Measurements from ENCODE around the gene CEP135.

Gene CEP135

DNA sequence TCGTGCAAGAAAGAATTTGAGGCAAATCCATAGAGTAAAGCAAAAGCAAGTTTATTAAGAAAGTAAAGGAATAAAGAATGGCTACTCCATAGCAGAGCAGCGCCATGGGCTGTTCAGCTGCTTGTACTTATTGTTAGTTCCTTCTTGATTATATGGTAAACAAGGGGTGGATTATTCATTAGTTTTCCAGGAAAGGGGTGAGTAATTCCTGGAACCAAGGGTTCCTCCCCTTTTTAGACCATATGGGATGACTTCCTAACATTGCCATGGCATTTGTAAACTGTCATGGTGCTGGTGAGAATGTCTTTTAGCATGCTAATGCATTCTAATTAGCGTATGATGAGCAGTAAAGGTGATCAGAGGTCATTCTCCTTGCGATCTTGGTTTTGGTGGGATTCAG, 23.5 kb upstream of the CEP135 start:
- Histone ChIP-seq H3K4me3 (ENCODE audit: low read depth, low read length) (no peak overlapping the region), H3K27me3 (no peaks in the 10 kb centered on the region), H3K4me1 (no peaks in the 10 kb centered on the region), H3K36me3 (no peaks in the 10 kb centered on the region), H3K9me3 (no peaks in the 10 kb centered on the region; the same call in 1 of the 2 replicates)
- TF ChIP-seq, protein P1, sequence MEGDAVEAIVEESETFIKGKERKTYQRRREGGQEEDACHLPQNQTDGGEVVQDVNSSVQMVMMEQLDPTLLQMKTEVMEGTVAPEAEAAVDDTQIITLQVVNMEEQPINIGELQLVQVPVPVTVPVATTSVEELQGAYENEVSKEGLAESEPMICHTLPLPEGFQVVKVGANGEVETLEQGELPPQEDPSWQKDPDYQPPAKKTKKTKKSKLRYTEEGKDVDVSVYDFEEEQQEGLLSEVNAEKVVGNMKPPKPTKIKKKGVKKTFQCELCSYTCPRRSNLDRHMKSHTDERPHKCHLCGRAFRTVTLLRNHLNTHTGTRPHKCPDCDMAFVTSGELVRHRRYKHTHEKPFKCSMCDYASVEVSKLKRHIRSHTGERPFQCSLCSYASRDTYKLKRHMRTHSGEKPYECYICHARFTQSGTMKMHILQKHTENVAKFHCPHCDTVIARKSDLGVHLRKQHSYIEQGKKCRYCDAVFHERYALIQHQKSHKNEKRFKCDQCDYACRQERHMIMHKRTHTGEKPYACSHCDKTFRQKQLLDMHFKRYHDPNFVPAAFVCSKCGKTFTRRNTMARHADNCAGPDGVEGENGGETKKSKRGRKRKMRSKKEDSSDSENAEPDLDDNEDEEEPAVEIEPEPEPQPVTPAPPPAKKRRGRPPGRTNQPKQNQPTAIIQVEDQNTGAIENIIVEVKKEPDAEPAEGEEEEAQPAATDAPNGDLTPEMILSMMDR (IDR thresholded peaks at IDR 0.05; ENCODE audit: low read depth, low read length): no peak
- DNase-seq: no peak

- Histone ChIP-seq H3K4me3 (ENCODE audit: low read depth, low read length) (no peak overlapping the region), H3K27me3 (no peaks in the 10 kb centered on the region), H3K4me1 (no peaks in the 10 kb centered on the region), H3K36me3 (no peaks in the 10 kb centered on the region), H3K9me3 (no peaks in the 10 kb centered on the region; the same call in 1 of the 2 replicates)
- TF ChIP-seq, protein P1 (IDR thresholded peaks at IDR 0.05; ENCODE audit: low read depth, low read length): no peak
- no peak for DNase-seq
Measured at GRCh38 chr4:55926610-55927009, 22.1 kb upstream of the CEP135 start.

GRCh38 chr4:55927803-55928437, 20.8 kb upstream of the CEP135 start:
- no peak for DNase-seq
- no peaks in the 10 kb centered on the region; the same call in 1 of the 2 replicates for H3K9me3 ChIP-seq
- H3K4me1 ChIP-seq: no peaks in the 10 kb centered on the region

GRCh38 chr4:55928846-55929245, 19.9 kb upstream of the CEP135 start:
- no peak for DNase-seq
- Histone ChIP-seq H3K9me3 (no peaks in the 10 kb centered on the region; the same call in 1 of the 2 replicates), H3K4me1 (no peaks in the 10 kb centered on the region), H3K27me3 (no peaks in the 10 kb centered on the region), H3K36me3 (no peaks in the 10 kb centered on the region), H3K4me3 (ENCODE audit: low read depth, low read length) (no peak overlapping the region)
- TF ChIP-seq, protein P1 (IDR thresholded peaks at IDR 0.05; ENCODE audit: low read depth, low read length): no peak

More at GRCh38 chr4:55927803-55928437, 20.8 kb upstream of the CEP135 start:
- Histone ChIP-seq H3K36me3 (no peaks in the 10 kb centered on the region), H3K4me3 (ENCODE audit: low read depth, low read length) (no peak overlapping the region), H3K27me3 (no peaks in the 10 kb centered on the region)
- TF ChIP-seq, protein P1 (IDR thresholded peaks at IDR 0.05; ENCODE audit: low read depth, low read length): no peak

GRCh38 chr4:55931043-55931442, 17.7 kb upstream of the CEP135 start:
- DNase-seq: no peak
- TF ChIP-seq, protein P1 (IDR thresholded peaks at IDR 0.05; ENCODE audit: low read depth, low read length): no peak
- no peaks in the 10 kb centered on the region; the same call in 1 of the 2 replicates for H3K9me3 ChIP-seq
- no peak overlapping the region for H3K4me3 ChIP-seq (ENCODE audit: low read depth, low read length)
- H3K36me3 ChIP-seq: no peaks in the 10 kb centered on the region
- H3K4me1 ChIP-seq: no peaks in the 10 kb centered on the region
- no peaks in the 10 kb centered on the region for H3K27me3 ChIP-seq

- Histone ChIP-seq H3K36me3 (no peaks in the 10 kb centered on the region), H3K4me1 (no peaks in the 10 kb centered on the region), H3K4me3 (ENCODE audit: low read depth, low read length) (no peak overlapping the region), H3K27me3 (no peaks in the 10 kb centered on the region), H3K9me3 (no peaks in the 10 kb centered on the region; the same call in 1 of the 2 replicates)
- DNase-seq: no peak
- TF ChIP-seq, protein P1 (IDR thresholded peaks at IDR 0.05; ENCODE audit: low read depth, low read length): no peak
Measured at GRCh38 chr4:55931833-55932232, 16.9 kb upstream of the CEP135 start.
